HFFc6 (cell line): ENCODE data around the gene CYP2U1. TPM values are rescaled to one million over a fixed set of nuclear protein-coding genes. Genes with fewer than 3 reads are reported as not detected.
A peak's percentile ranks its signal among the peaks of the same experiment; 100 is the strongest.

Experiments used
- DNase-seq: peaks from one replicate; pipeline ENCODE4 v3.0.0-alpha.2; 2018
- H3K27ac Mint-ChIP-seq: 2 replicates; pipeline ENCODE4 v1.8.0; 2020; ENCODE audit warnings: mild to moderate bottlenecking, mixed read lengths
- H3K27me3 Mint-ChIP-seq: 2 replicates; pipeline ENCODE4 v1.8.0; 2021; ENCODE audit warnings: mild to moderate bottlenecking, moderate library complexity, mixed read lengths; ENCODE audit not compliant: insufficient read depth
- H3K36me3 Mint-ChIP-seq: 2 replicates; pipeline ENCODE4 v1.8.0; 2021; ENCODE audit warnings: low read depth, mixed read lengths
- H3K4me1 Mint-ChIP-seq: 2 replicates; pipeline ENCODE4 v1.8.0; 2020; ENCODE audit warnings: low read depth, mixed read lengths
- H3K4me3 Mint-ChIP-seq: 2 replicates; pipeline ENCODE4 v1.8.0; 2020; ENCODE audit warnings: mild to moderate bottlenecking, moderate library complexity, mixed read lengths
- H3K9me3 Mint-ChIP-seq: 2 replicates; pipeline ENCODE4 v1.8.0; 2020; ENCODE audit warnings: mild to moderate bottlenecking, mixed read lengths
- CTCF ChIP-seq: fragments of 200-600 bp; sonication (generic); IDR thresholded peaks from 2 replicates; pipeline ENCODE4 v1.5.0; 2021; ENCODE audit warnings: antibody characterized with exemption, mild to moderate bottlenecking
- total RNA-seq, 6 experiments: library from RNA; stranded (reverse); fragmentation: NEBNext Ultra II Directional; extraction: Animal tissue kit (Norgen Biotek cat#: 25700); gene quantifications; 2 replicates in 1 of 6; 3 replicates in 5 of 6; pipeline ENCODE4 v1.2.3, GENCODE V29; 2021

Gene CYP2U1
- total RNA-seq, 6 experiments from 2014 or later = 17.7 to 25.5 (median 21.7) TPM

- DNase-seq = no peak
- Mint-ChIP-seq H3K4me1 (0 out of 2 replicates have a peak, but pooled peaks cover 5% of the 10 kb centered on the region), H3K27ac (no peak overlapping the region), H3K4me3 (no peak overlapping the region), H3K27me3 (no peaks in the 10 kb centered on the region), H3K9me3 (no peaks in the 10 kb centered on the region), H3K36me3 (peaks cover 7% of the 10 kb centered on the region)
- no peak for TF ChIP-seq CTCF
These were observed 23.0 kb upstream of the CYP2U1 start for GRCh38 chr4:107908377-107908776.

- no peaks in the 10 kb centered on the region; the same call in 1 of the 2 replicates for H3K27me3 Mint-ChIP-seq
- no peak overlapping the region for H3K4me3 Mint-ChIP-seq
- peaks cover under 1% of the 10 kb centered on the region for H3K36me3 Mint-ChIP-seq
- peak overlapping the region; percentile 38; the same call in 1 of the 2 replicates for H3K27ac Mint-ChIP-seq
- peak; percentile 70 for DNase-seq
- peaks cover under 1% of the 10 kb centered on the region for H3K9me3 Mint-ChIP-seq
- 0 out of 2 replicates have a peak, but pooled peaks cover 6% of the 10 kb centered on the region for H3K4me1 Mint-ChIP-seq
- TF ChIP-seq CTCF = peak; percentile 97
These were observed 18.0 kb upstream of the CYP2U1 start for GRCh38 chr4:107913283-107913899.

- TF ChIP-seq CTCF = no peak
These were observed 16.1 kb upstream of the CYP2U1 start for GRCh38 chr4:107915220-107915619.

GRCh38 chr4:107916623-107917022 lies 14.7 kb upstream of the CYP2U1 start:
- peaks cover 17% of the 10 kb centered on the region for H3K9me3 Mint-ChIP-seq
- DNase-seq = no peak
- no peak for TF ChIP-seq CTCF
- H3K27me3 Mint-ChIP-seq = peaks cover 2% of the 10 kb centered on the region
- H3K36me3 Mint-ChIP-seq = peaks cover 14% of the 10 kb centered on the region
- H3K27ac Mint-ChIP-seq = no peak overlapping the region
- H3K4me1 Mint-ChIP-seq = peaks cover 9% of the 10 kb centered on the region; the same call in 1 of the 2 replicates
- H3K4me3 Mint-ChIP-seq = no peak overlapping the region

More at GRCh38 chr4:107915220-107915619, 16.1 kb upstream of the CYP2U1 start:
- Mint-ChIP-seq H3K9me3 (peaks cover 17% of the 10 kb centered on the region), H3K27ac (no peak overlapping the region), H3K4me1 (0 out of 2 replicates have a peak, but pooled peaks cover 6% of the 10 kb centered on the region), H3K36me3 (peaks cover 14% of the 10 kb centered on the region), H3K27me3 (peaks cover 2% of the 10 kb centered on the region), H3K4me3 (no peak overlapping the region)
- DNase-seq = no peak

- DNase-seq = no peak
- peaks cover 17% of the 10 kb centered on the region for H3K9me3 Mint-ChIP-seq
- H3K27me3 Mint-ChIP-seq = peaks cover 2% of the 10 kb centered on the region
- H3K27ac Mint-ChIP-seq = no peak overlapping the region
- H3K4me3 Mint-ChIP-seq = no peak overlapping the region
- no peak for TF ChIP-seq CTCF
- peaks cover 18% of the 10 kb centered on the region for H3K4me1 Mint-ChIP-seq
- peaks cover 14% of the 10 kb centered on the region for H3K36me3 Mint-ChIP-seq
These were observed 13.8 kb upstream of the CYP2U1 start for GRCh38 chr4:107917500-107917899.
